Measurements from ENCODE around the gene IFI27L1.

The IFI27L1 gene

DNA sequence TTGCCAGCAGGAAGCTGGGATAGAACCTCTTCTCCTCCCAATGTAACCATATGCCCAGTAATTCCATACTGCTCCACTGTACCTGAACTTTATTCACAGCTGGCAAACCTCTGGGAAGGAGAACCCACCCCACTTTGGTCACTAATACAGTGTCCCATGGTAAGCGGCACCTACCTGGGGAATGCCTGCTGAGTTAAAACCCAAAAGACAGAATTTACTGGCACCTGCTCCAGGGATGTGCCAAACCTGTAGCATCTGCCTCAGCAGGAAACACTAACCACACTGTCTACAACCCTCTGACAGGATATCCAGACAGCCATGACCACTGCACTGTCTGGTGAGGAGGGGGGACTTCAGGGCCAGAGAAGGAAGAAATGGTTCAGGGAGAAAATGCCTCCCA is 26.7 kb upstream of the IFI27L1 start:
- H3K4me3 ChIP-seq (ENCODE audit: low read depth, low read length): no peak overlapping the region
- TF ChIP-seq CTCF (IDR thresholded peaks at IDR 0.05; ENCODE audit: low read depth, low read length): no peak

DNA sequence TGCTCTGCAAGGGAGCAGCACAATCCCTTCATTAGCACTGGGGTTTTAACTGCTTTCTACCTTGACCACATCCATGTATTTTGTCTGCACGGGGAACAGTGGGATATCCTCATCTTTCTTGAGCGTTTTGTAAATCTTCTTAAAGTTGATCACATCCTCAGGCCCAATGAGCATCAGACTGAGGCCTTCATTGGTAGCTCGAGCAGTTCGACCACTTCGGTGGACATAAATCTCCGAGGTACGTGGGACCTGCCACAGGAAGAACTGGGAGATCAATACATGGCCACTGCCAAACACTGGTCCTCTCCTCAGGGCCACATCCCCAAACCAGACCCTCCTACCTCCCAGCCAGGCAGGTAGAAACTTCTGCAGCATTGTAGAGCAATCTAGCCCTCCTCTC is 26.2 kb upstream of the IFI27L1 start:
- H3K4me3 ChIP-seq (ENCODE audit: low read depth, low read length): no peak overlapping the region
- no peak for TF ChIP-seq CTCF (IDR thresholded peaks at IDR 0.05; ENCODE audit: low read depth, low read length)

- no peak overlapping the region for H3K4me3 ChIP-seq (ENCODE audit: low read depth, low read length)
- TF ChIP-seq CTCF (IDR thresholded peaks at IDR 0.05; ENCODE audit: low read depth, low read length): no peak
Observed at GRCh38 chr14:94056579-94057308, 24.4 kb upstream of the IFI27L1 start.

DNA sequence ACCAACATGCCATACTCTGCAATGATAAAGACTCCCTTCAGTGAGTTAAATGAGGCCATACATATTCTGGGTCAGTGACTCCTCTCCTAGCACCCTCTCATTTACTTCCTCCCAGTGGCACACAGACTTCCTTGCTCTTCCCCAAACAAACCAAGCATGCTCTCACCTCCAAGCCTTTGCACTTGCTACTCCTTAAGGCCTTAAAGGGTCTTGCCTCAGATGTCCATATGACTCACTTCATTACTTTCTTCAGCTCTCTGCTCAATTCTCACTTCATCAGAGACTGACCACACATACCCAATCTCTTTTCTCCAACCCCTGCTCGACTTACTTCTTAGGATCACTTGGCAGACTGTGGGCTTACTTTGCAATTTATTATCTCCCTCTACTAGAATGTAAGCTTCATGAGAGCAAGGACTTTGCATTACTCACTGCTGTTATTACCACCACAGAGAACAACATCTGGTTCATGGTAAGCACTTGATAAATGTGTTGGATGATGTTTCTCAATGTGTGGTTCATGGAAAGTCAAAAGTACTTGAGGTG is 22.9 kb upstream of the IFI27L1 start:
- TF ChIP-seq CTCF (IDR thresholded peaks at IDR 0.05; ENCODE audit: low read depth, low read length): no peak

GRCh38 chr14:94058674-94059138 is 22.4 kb upstream of the IFI27L1 start:
- TF ChIP-seq CTCF (IDR thresholded peaks at IDR 0.05; ENCODE audit: low read depth, low read length): no peak
- no peak overlapping the region for H3K4me3 ChIP-seq (ENCODE audit: low read depth, low read length)

More for the DNA sequence above, 22.9 kb upstream of the IFI27L1 start:
- no peak overlapping the region for H3K4me3 ChIP-seq (ENCODE audit: low read depth, low read length)

GRCh38 chr14:94059998-94060397 is 21.1 kb upstream of the IFI27L1 start:
- TF ChIP-seq CTCF (IDR thresholded peaks at IDR 0.05; ENCODE audit: low read depth, low read length): no peak
- H3K4me3 ChIP-seq (ENCODE audit: low read depth, low read length): no peak overlapping the region

- no peak overlapping the region for H3K4me3 ChIP-seq (ENCODE audit: low read depth, low read length)
- TF ChIP-seq CTCF (IDR thresholded peaks at IDR 0.05; ENCODE audit: low read depth, low read length): no peak
Observed at GRCh38 chr14:94062344-94062940, 18.7 kb upstream of the IFI27L1 start.

Measured in WI38 (cell line).